Keratinocyte (primary cell): ENCODE measurements around the gene WWC2. TPM values are rescaled to one million over a fixed set of nuclear protein-coding genes. Genes with fewer than 3 reads are reported as not detected.

Experiments used
- DNase-seq: peaks from one replicate; pipeline ENCODE4 v3.0.0-alpha.2; 2011; ENCODE audit warnings: low read depth, missing footprints, low spot score
- FAIRE-seq: peaks from 2 replicates; lab custom pipeline; 2011; peaks lifted over from hg19 to GRCh38; lab: Jason Lieb, UNC
- H2AFZ ChIP-seq: 2 replicates; pipeline ENCODE4 v1.6.0; 2012; ENCODE audit warnings: low read length, control low read depth, inconsistent platforms; ENCODE audit not compliant: control insufficient read depth
- H3K27ac ChIP-seq: 2 replicates; pipeline ENCODE4 v1.5.1; 2011; ENCODE audit warnings: low read length; ENCODE audit not compliant: control insufficient read depth, insufficient read depth
- H3K27me3 ChIP-seq: 3 replicates; pipeline ENCODE4 v1.6.0; 2011; ENCODE audit warnings: low read length; ENCODE audit not compliant: control insufficient read depth, insufficient read depth; ENCODE audit errors: extremely low read depth
- H3K36me3 ChIP-seq, 2 experiments: 2 replicates in 1 of 2; 3 replicates in 1 of 2; pipeline ENCODE4 v1.5.1; 2011; ENCODE audit warnings: low read length in 2 of 2, mild to moderate bottlenecking in 1 of 2; ENCODE audit not compliant: control insufficient read depth in 2 of 2, insufficient read depth in 2 of 2; ENCODE audit errors: extremely low read depth in 1 of 2
- H3K4me1 ChIP-seq: 3 replicates; pipeline ENCODE4 v1.5.1; 2011; ENCODE audit warnings: low read length; ENCODE audit not compliant: control insufficient read depth, insufficient read depth; ENCODE audit errors: extremely low read depth
- H3K4me2 ChIP-seq: 3 replicates; pipeline ENCODE4 v1.6.0; 2011; ENCODE audit warnings: low read depth, low read length; ENCODE audit not compliant: control insufficient read depth, insufficient read depth; ENCODE audit errors: extremely low read depth
- H3K4me3 ChIP-seq, 3 experiments: fragments of 200-600 bp in 1 of 3; sonication (generic) in 1 of 3; 2 replicates in 2 of 3; 3 replicates in 1 of 3; pipeline ENCODE4 v1.5.1; 2011 to 2016; ENCODE audit warnings: low read length in 3 of 3, mild to moderate bottlenecking in 3 of 3, control low read depth in 2 of 3, inconsistent platforms in 1 of 3, low read depth in 1 of 3, mixed read lengths in 1 of 3, mixed run types in 1 of 3, moderate library complexity in 1 of 3; ENCODE audit not compliant: control insufficient read depth in 2 of 3, insufficient read depth in 2 of 3; ENCODE audit errors: extremely low read depth in 1 of 3
- H3K79me2 ChIP-seq: 2 replicates; pipeline ENCODE4 v1.6.0; 2012; ENCODE audit warnings: low read length; ENCODE audit not compliant: control insufficient read depth, insufficient read depth
- H3K9ac ChIP-seq: 3 replicates; pipeline ENCODE4 v1.6.0; 2011; ENCODE audit warnings: low read length; ENCODE audit not compliant: control insufficient read depth, insufficient read depth; ENCODE audit errors: extremely low read depth
- H3K9me1 ChIP-seq: 3 replicates; pipeline ENCODE4 v1.6.0; 2011; ENCODE audit warnings: low read length; ENCODE audit not compliant: control insufficient read depth, insufficient read depth; ENCODE audit errors: extremely low read depth
- H3K9me3 ChIP-seq: 2 replicates; pipeline ENCODE4 v1.5.1; 2012; ENCODE audit warnings: low read depth, low read length; ENCODE audit not compliant: control insufficient read depth
- H4K20me1 ChIP-seq: 3 replicates; pipeline ENCODE4 v1.6.0; 2011; ENCODE audit warnings: low read length; ENCODE audit not compliant: control insufficient read depth, insufficient read depth; ENCODE audit errors: extremely low read depth
- EZH2 ChIP-seq: IDR thresholded peaks from one replicate; pipeline ENCODE4 v1.6.1; 2012; ENCODE audit warnings: inconsistent platforms, mild to moderate bottlenecking, low read length, moderate library complexity
- dilution Hi-C: fragments of 300-500 bp; cut with MboI; formaldehyde crosslinking; loops from one replicate; pipeline ENCODE4 v1.7.0; 2020; ENCODE audit warnings: low sequenced_read_pairs; ENCODE audit not compliant: extremely low pct_ligation_motif_present
- polyA plus RNA-seq, 5 experiments: library from polyadenylated mRNA; depleted of rRNA in 3 of 5; stranded (reverse) in 3 of 5; stranded (forward) in 1 of 5; unstranded in 1 of 5; fragments of >200 nt; gene quantifications; 1 replicate in 1 of 5; 2 replicates in 3 of 5; 3 replicates in 1 of 5; pipeline versions ENCODE4 v1.2.1 to v1.2.3, GENCODE V29; 2011 to 2012; ENCODE audit warnings: missing spikeins in 2 of 5, low read depth in 1 of 5, low replicate concordance in 1 of 5
- TF ChIP-seq, protein P1 (sequence below), 3 experiments: IDR thresholded peaks in 1 of 3; conservative IDR thresholded peaks in 1 of 3; optimal IDR thresholded peaks in 1 of 3; 2 replicates in 2 of 3; 3 replicates in 1 of 3; pipeline versions ENCODE3 to v1.5.1; 2011; ENCODE audit warnings: low read length in 3 of 3, mild to moderate bottlenecking in 3 of 3, moderate library complexity in 2 of 3, control low read depth in 1 of 3, inconsistent platforms in 1 of 3; ENCODE audit not compliant: insufficient read depth in 2 of 3; ENCODE audit errors: extremely low read depth in 1 of 3

Gene WWC2
- polyA plus RNA-seq, 1 donor (not counting 4 experiments of a cell fraction or from before 2014, with no cell fraction given), result 15.4 TPM

DNA sequence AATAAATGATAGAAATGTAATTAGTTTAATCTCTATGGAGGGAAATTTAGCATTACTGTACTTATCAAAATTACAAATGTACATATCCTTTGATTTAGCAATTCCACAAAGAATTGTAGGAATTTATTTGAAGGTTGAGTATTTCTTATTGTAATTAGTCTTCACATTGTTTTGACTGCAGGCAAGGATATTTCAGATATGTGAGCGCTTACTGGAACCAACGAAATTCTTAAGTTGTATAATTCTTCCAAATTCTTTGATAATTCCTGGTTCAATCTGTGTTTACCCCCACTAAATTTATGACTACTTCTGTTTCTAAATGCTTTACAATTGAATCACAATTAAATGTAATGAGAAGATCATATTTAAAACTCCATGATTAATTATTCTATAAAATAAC, 26.9 kb upstream of the WWC2 start:
- TF ChIP-seq, protein P1, sequence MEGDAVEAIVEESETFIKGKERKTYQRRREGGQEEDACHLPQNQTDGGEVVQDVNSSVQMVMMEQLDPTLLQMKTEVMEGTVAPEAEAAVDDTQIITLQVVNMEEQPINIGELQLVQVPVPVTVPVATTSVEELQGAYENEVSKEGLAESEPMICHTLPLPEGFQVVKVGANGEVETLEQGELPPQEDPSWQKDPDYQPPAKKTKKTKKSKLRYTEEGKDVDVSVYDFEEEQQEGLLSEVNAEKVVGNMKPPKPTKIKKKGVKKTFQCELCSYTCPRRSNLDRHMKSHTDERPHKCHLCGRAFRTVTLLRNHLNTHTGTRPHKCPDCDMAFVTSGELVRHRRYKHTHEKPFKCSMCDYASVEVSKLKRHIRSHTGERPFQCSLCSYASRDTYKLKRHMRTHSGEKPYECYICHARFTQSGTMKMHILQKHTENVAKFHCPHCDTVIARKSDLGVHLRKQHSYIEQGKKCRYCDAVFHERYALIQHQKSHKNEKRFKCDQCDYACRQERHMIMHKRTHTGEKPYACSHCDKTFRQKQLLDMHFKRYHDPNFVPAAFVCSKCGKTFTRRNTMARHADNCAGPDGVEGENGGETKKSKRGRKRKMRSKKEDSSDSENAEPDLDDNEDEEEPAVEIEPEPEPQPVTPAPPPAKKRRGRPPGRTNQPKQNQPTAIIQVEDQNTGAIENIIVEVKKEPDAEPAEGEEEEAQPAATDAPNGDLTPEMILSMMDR (optimal IDR thresholded peaks at IDR 0.05 in 1 of 3, IDR thresholded peaks at IDR 0.05 in 1 of 3, conservative IDR thresholded peaks at IDR 0.05 in 1 of 3; ENCODE audit: extremely low read depth in 1 of 3, insufficient read depth in 2 of 3, low read length in 3 of 3), result no peak
- TF ChIP-seq EZH2, result no peak
- dilution Hi-C loops, result no loop called here
- no peaks in the 10 kb centered on the region for H3K79me2 ChIP-seq
- FAIRE-seq (no peak), DNase-seq (no peak)
- H2AFZ ChIP-seq, result no peak overlapping the region
- H3K4me3 ChIP-seq, result no peak overlapping the region
- H3K4me2 ChIP-seq, result no peak overlapping the region
- H3K9me3 ChIP-seq, result no peaks in the 10 kb centered on the region
- H3K27ac ChIP-seq, result no peak overlapping the region
- H3K4me1 ChIP-seq, result peaks cover 3% of the 10 kb centered on the region
- no peaks in the 10 kb centered on the region for H3K9me1 ChIP-seq
- no peaks in the 10 kb centered on the region for H4K20me1 ChIP-seq
- no peak overlapping the region for H3K9ac ChIP-seq
- no peaks in the 10 kb centered on the region for H3K27me3 ChIP-seq
- no peaks in the 10 kb centered on the region for H3K36me3 ChIP-seq

DNA sequence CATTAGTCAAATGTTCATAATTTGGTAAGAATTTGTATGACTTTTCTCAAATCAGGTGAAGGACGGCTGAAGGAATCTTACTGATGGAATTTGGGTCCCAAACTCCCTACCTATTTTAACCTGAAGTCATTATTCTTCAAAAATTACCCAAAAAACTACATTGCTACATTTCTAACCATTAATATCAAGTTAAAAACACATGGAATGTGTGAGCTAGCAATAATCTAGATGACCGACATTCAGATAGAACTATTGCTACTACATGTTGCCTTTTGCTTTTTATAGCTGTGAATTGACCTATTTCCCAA, 25.3 kb upstream of the WWC2 start:
- Histone ChIP-seq H3K79me2 (no peaks in the 10 kb centered on the region), H3K9ac (no peak overlapping the region), H3K27ac (no peak overlapping the region), H3K9me3 (no peaks in the 10 kb centered on the region), H2AFZ (no peak overlapping the region), H3K27me3 (no peaks in the 10 kb centered on the region), H3K4me2 (no peak overlapping the region), H3K36me3 (no peaks in the 10 kb centered on the region), H3K4me3 (no peak overlapping the region), H3K9me1 (no peaks in the 10 kb centered on the region), H4K20me1 (no peaks in the 10 kb centered on the region), H3K4me1 (peaks cover 3% of the 10 kb centered on the region)
- DNase-seq, result no peak
- dilution Hi-C loops, result no loop called here
- TF ChIP-seq, protein P1 (optimal IDR thresholded peaks at IDR 0.05 in 1 of 3, IDR thresholded peaks at IDR 0.05 in 1 of 3, conservative IDR thresholded peaks at IDR 0.05 in 1 of 3; ENCODE audit: extremely low read depth in 1 of 3, insufficient read depth in 2 of 3, low read length in 3 of 3), result no peak
- TF ChIP-seq EZH2, result no peak
- no peak for FAIRE-seq
